Kidney (tissue), 14 donors: ENCODE results near the gene SBK3. TPM values are rescaled to one million over a fixed set of nuclear protein-coding genes. Genes with fewer than 3 reads are reported as not detected.

Experiments
- DNase-seq, 5 donors: peaks; one replicate each; pipeline ENCODE4 v3.0.0-alpha.2; 2013 to 2020
- FAIRE-seq: peaks from 2 replicates; lab custom pipeline; 2012; peaks lifted over from hg19 to GRCh38; lab: Jason Lieb, UNC
- H3K27ac ChIP-seq, 2 donors: one replicate each; pipeline ENCODE4 v1.7.0; 2013; ENCODE audit warnings: low read depth in 2 of 2, low read length in 2 of 2, inconsistent platforms in 1 of 2
- H3K27me3 ChIP-seq: one replicate; pipeline ENCODE4 v1.7.1; 2013; ENCODE audit warnings: low read length, inconsistent platforms; ENCODE audit not compliant: control insufficient read depth, insufficient read depth
- H3K36me3 ChIP-seq, 3 donors: one replicate each; pipeline versions ENCODE4 v1.7.0 to v1.7.1; 2013; ENCODE audit warnings: low read length in 3 of 3, control low read depth in 1 of 3, inconsistent platforms in 1 of 3; ENCODE audit not compliant: insufficient read depth in 3 of 3, control insufficient read depth in 2 of 3
- H3K4me1 ChIP-seq, 3 donors: one replicate each; pipeline versions ENCODE4 v1.7.0 to v1.7.1; 2013; ENCODE audit warnings: low read length in 3 of 3, inconsistent platforms in 1 of 3, low read depth in 1 of 3; ENCODE audit not compliant: control insufficient read depth in 2 of 3, insufficient read depth in 2 of 3
- H3K4me3 ChIP-seq, 3 donors: one replicate each; pipeline versions ENCODE4 v1.7.0 to v1.8.1; 2013; ENCODE audit warnings: low read length in 3 of 3, control low read depth in 1 of 3, inconsistent platforms in 1 of 3
- H3K9ac ChIP-seq, 3 donors: one replicate each; pipeline versions ENCODE4 v1.7.0 to v1.7.1; 2013; ENCODE audit warnings: low read length in 3 of 3, control low read depth in 1 of 3, inconsistent platforms in 1 of 3
- H3K9me3 ChIP-seq, 3 donors: one replicate each; pipeline versions ENCODE4 v1.7.0 to v1.7.1; 2013; ENCODE audit warnings: low read length in 3 of 3, control low read depth in 1 of 3, inconsistent platforms in 1 of 3; ENCODE audit not compliant: control insufficient read depth in 2 of 3, insufficient read depth in 1 of 3
- CTCF ChIP-seq: IDR thresholded peaks from 3 replicates; pipeline ENCODE4 v1.5.1; 2012; ENCODE audit warnings: mild to moderate bottlenecking, moderate library complexity, borderline replicate concordance; ENCODE audit not compliant: insufficient read depth; ENCODE audit errors: extremely low read depth
- intact Hi-C: fragments of 100-400 bp; cut with DNase I; formaldehyde crosslinking; loops from one replicate; pipeline ENCODE4 v1.11.1; 2022
- polyA plus RNA-seq: library from polyadenylated mRNA; stranded (reverse); fragments of 350-450 nt; fragmentation: Illumina TruSeq; extraction: RNeasy Lipid Tissue Mini Kit (QIAGEN cat#74804); gene quantifications from one replicate; pipeline ENCODE4 v1.2.3, GENCODE V29; 2014; ENCODE audit warnings: low read depth, low replicate concordance; ENCODE audit not compliant: insufficient read depth
- total RNA-seq: library from RNA; stranded (reverse); fragmentation: NEBNext Ultra II Directional; extraction: Animal tissue kit (Norgen Biotek cat#: 25700); gene quantifications from one replicate; pipeline ENCODE4 v1.2.1, GENCODE V29; 2021
- donor health status: control.
- donor health status: control.
- donor health status: control.
- donor health status: control.
- donor health status: control.
- donor health status: DM: yes; HTN: yes; CAD: no.
- donor health status: Normal renal cell carcinoma (clear cell type).

The SBK3 gene
- total and polyA plus RNA-seq, 2 donors from 2014 or later: 0.66 TPM; not detected in 1

- no peak overlapping the region for H3K27ac ChIP-seq
- intact Hi-C loops: no loop called here
Measured at GRCh38 chr19:55491546-55492360, 53.6 kb downstream of the SBK3 start.

More at GRCh38 chr19:55491546-55492360, 53.6 kb downstream of the SBK3 start:
- FAIRE-seq (no peak), DNase-seq (no peak)
- Histone ChIP-seq H3K36me3 (no peaks in the 10 kb centered on the region), H3K9me3 (no peaks in the 10 kb centered on the region), H3K4me3 (no peak overlapping the region), H3K27me3 (no peaks in the 10 kb centered on the region), H3K9ac (no peak overlapping the region), H3K4me1 (peaks cover 0 to 10% (median 4%) of the 10 kb centered on the region in 3 donors)
- no peak for TF ChIP-seq CTCF

Other genes with a start within 250 kb of the SBK3 start
- gene TMEM150B, start 220.2 kb downstream of the SBK3 start, total RNA-seq: 3.6 TPM
- gene TMEM150B, start 220.2 kb downstream of the SBK3 start, polyA plus RNA-seq: 5.4 TPM
- gene KMT5C, start 205.7 kb downstream of the SBK3 start, total RNA-seq: 13.0 TPM
- 4.1 TPM for gene KMT5C, start 205.7 kb downstream of the SBK3 start, polyA plus RNA-seq
- gene COX6B2, start 190.8 kb downstream of the SBK3 start, total RNA-seq: 3.8 TPM
- 0.62 TPM for gene COX6B2, start 190.8 kb downstream of the SBK3 start, polyA plus RNA-seq
- not detected for gene GARIN5B, start 182.3 kb downstream of the SBK3 start, total RNA-seq
- gene GARIN5B, start 182.3 kb downstream of the SBK3 start, polyA plus RNA-seq: not detected
- gene IL11, start 175.1 kb downstream of the SBK3 start, total RNA-seq: 0.47 TPM
- gene IL11, start 175.1 kb downstream of the SBK3 start, polyA plus RNA-seq: 0.37 TPM
- gene TMEM190, start 168.7 kb downstream of the SBK3 start, total RNA-seq: not detected
- not detected for gene TMEM190, start 168.7 kb downstream of the SBK3 start, polyA plus RNA-seq
- 24.3 TPM for gene TMEM238, start 161.3 kb downstream of the SBK3 start, total RNA-seq
- gene TMEM238, start 161.3 kb downstream of the SBK3 start, polyA plus RNA-seq: 8.1 TPM
- gene RPL28, start 159.6 kb downstream of the SBK3 start, total RNA-seq: 1,259 TPM
- gene RPL28, start 159.6 kb downstream of the SBK3 start, polyA plus RNA-seq: 1,453 TPM
- 16.8 TPM for gene UBE2S, start 137.8 kb downstream of the SBK3 start, total RNA-seq
- 20.8 TPM for gene UBE2S, start 137.8 kb downstream of the SBK3 start, polyA plus RNA-seq
- gene SHISA7, start 102.2 kb downstream of the SBK3 start, total RNA-seq: not detected
- gene SHISA7, start 102.2 kb downstream of the SBK3 start, polyA plus RNA-seq: not detected
- gene ISOC2, start 83.9 kb downstream of the SBK3 start, total RNA-seq: 45.9 TPM
- gene ISOC2, start 83.9 kb downstream of the SBK3 start, polyA plus RNA-seq: 326 TPM
- not detected for gene C19orf85, start 80.8 kb downstream of the SBK3 start, total RNA-seq
- gene C19orf85, start 80.8 kb downstream of the SBK3 start, polyA plus RNA-seq: not detected
- 12.0 TPM for gene ZNF628, start 68.9 kb downstream of the SBK3 start, total RNA-seq
- 2.3 TPM for gene ZNF628, start 68.9 kb downstream of the SBK3 start, polyA plus RNA-seq
- 42.6 TPM for gene NAT14, start 60.4 kb downstream of the SBK3 start, total RNA-seq
- gene NAT14, start 60.4 kb downstream of the SBK3 start, polyA plus RNA-seq: 45.0 TPM
- gene SSC5D, start 57.1 kb downstream of the SBK3 start, total RNA-seq: 9.4 TPM
- gene SSC5D, start 57.1 kb downstream of the SBK3 start, polyA plus RNA-seq: 2.2 TPM
- not detected for gene SBK2, start 8.4 kb downstream of the SBK3 start, total RNA-seq
- not detected for gene SBK2, start 8.4 kb downstream of the SBK3 start, polyA plus RNA-seq
- 16.6 TPM for gene ZNF579, start 35.3 kb upstream of the SBK3 start, total RNA-seq
- gene ZNF579, start 35.3 kb upstream of the SBK3 start, polyA plus RNA-seq: 10.9 TPM
- 17.9 TPM for gene FIZ1, start 54.0 kb upstream of the SBK3 start, total RNA-seq
- gene FIZ1, start 54.0 kb upstream of the SBK3 start, polyA plus RNA-seq: 11.9 TPM
- 22.9 TPM for gene ZNF524, start 54.7 kb upstream of the SBK3 start, total RNA-seq
- 32.6 TPM for gene ZNF524, start 54.7 kb upstream of the SBK3 start, polyA plus RNA-seq
- gene ZNF865, start 60.1 kb upstream of the SBK3 start, total RNA-seq: 17.4 TPM
- gene ZNF865, start 60.1 kb upstream of the SBK3 start, polyA plus RNA-seq: 5.8 TPM
- 9.8 TPM for gene ZNF784, start 79.0 kb upstream of the SBK3 start, total RNA-seq
- 6.6 TPM for gene ZNF784, start 79.0 kb upstream of the SBK3 start, polyA plus RNA-seq
- gene ZNF580, start 95.5 kb upstream of the SBK3 start, total RNA-seq: 56.8 TPM
- gene ZNF580, start 95.5 kb upstream of the SBK3 start, polyA plus RNA-seq: 47.0 TPM
- 23.6 TPM for gene ZNF581, start 98.1 kb upstream of the SBK3 start, total RNA-seq
- 22.0 TPM for gene ZNF581, start 98.1 kb upstream of the SBK3 start, polyA plus RNA-seq
- gene CCDC106, start 102.7 kb upstream of the SBK3 start, total RNA-seq: 22.7 TPM
- gene CCDC106, start 102.7 kb upstream of the SBK3 start, polyA plus RNA-seq: 51.9 TPM
- 161 TPM for gene U2AF2, start 109.5 kb upstream of the SBK3 start, total RNA-seq
- 54.8 TPM for gene U2AF2, start 109.5 kb upstream of the SBK3 start, polyA plus RNA-seq
- 145 TPM for gene EPN1, start 129.7 kb upstream of the SBK3 start, total RNA-seq
- 138 TPM for gene EPN1, start 129.7 kb upstream of the SBK3 start, polyA plus RNA-seq
- 0.09 TPM for gene NLRP9, start 192.9 kb upstream of the SBK3 start, total RNA-seq
- gene NLRP9, start 192.9 kb upstream of the SBK3 start, polyA plus RNA-seq: not detected
- gene RFPL4A, start 213.6 kb upstream of the SBK3 start, total RNA-seq: 0.41 TPM
- not detected for gene RFPL4A, start 213.6 kb upstream of the SBK3 start, polyA plus RNA-seq
- not detected for gene RFPL4AL1, start 223.6 kb upstream of the SBK3 start, total RNA-seq
- gene RFPL4AL1, start 223.6 kb upstream of the SBK3 start, polyA plus RNA-seq: not detected